ENCODE measurements around the gene RNF215.

Gene RNF215

GRCh38 chr22:30334646-30335045 is 52.6 kb downstream of the RNF215 start:
- H3K4me3 ChIP-seq (ENCODE audit: low read length), result no peak overlapping the region
- peaks cover 13% of the 10 kb centered on the region for H3K4me1 ChIP-seq (ENCODE audit: control insufficient read depth, insufficient read depth, low read length)
- H3K36me3 ChIP-seq (ENCODE audit: control insufficient read depth, insufficient read depth, low read length, severe bottlenecking), result peaks cover 87% of the 10 kb centered on the region
- no peak for DNase-seq (ENCODE audit: low read depth)
- H3K27me3 ChIP-seq (replicated peaks; ENCODE audit: control insufficient read depth, insufficient read depth, low read length), result no peaks in the 10 kb centered on the region
- no peak overlapping the region for H3K9ac ChIP-seq (ENCODE audit: low read length)
- no peaks in the 10 kb centered on the region for H3K9me3 ChIP-seq (ENCODE audit: control insufficient read depth, low read length)

- Histone ChIP-seq H3K4me3 (ENCODE audit: low read length) (no peak overlapping the region), H3K9ac (ENCODE audit: low read length) (no peak overlapping the region), H3K9me3 (ENCODE audit: control insufficient read depth, low read length) (no peaks in the 10 kb centered on the region), H3K27me3 (replicated peaks; ENCODE audit: control insufficient read depth, insufficient read depth, low read length) (no peaks in the 10 kb centered on the region), H3K4me1 (ENCODE audit: control insufficient read depth, insufficient read depth, low read length) (peaks cover 13% of the 10 kb centered on the region), H3K36me3 (ENCODE audit: control insufficient read depth, insufficient read depth, low read length, severe bottlenecking) (peaks cover 78% of the 10 kb centered on the region)
- DNase-seq (ENCODE audit: low read depth), result no peak
These were observed 53.5 kb downstream of the RNF215 start for GRCh38 chr22:30333707-30334087.

GRCh38 chr22:30332994-30333706 is 54.1 kb downstream of the RNF215 start:
- Histone ChIP-seq H3K27me3 (replicated peaks; ENCODE audit: control insufficient read depth, insufficient read depth, low read length) (no peaks in the 10 kb centered on the region), H3K4me1 (ENCODE audit: control insufficient read depth, insufficient read depth, low read length) (peaks cover 13% of the 10 kb centered on the region), H3K36me3 (ENCODE audit: control insufficient read depth, insufficient read depth, low read length, severe bottlenecking) (peaks cover 73% of the 10 kb centered on the region), H3K9me3 (ENCODE audit: control insufficient read depth, low read length) (no peaks in the 10 kb centered on the region), H3K4me3 (ENCODE audit: low read length) (no peak overlapping the region), H3K9ac (ENCODE audit: low read length) (no peak overlapping the region)
- no peak for DNase-seq (ENCODE audit: low read depth)

GRCh38 chr22:30332551-30332950 is 54.7 kb downstream of the RNF215 start:
- Histone ChIP-seq H3K9me3 (ENCODE audit: control insufficient read depth, low read length) (no peaks in the 10 kb centered on the region), H3K27me3 (replicated peaks; ENCODE audit: control insufficient read depth, insufficient read depth, low read length) (no peaks in the 10 kb centered on the region), H3K9ac (ENCODE audit: low read length) (no peak overlapping the region), H3K4me1 (ENCODE audit: control insufficient read depth, insufficient read depth, low read length) (peaks cover 13% of the 10 kb centered on the region), H3K36me3 (ENCODE audit: control insufficient read depth, insufficient read depth, low read length, severe bottlenecking) (peaks cover 67% of the 10 kb centered on the region), H3K4me3 (ENCODE audit: low read length) (no peak overlapping the region)
- no peak for DNase-seq (ENCODE audit: low read depth)

Data from adipocyte (in vitro differentiated cells).